Panc1 (cell line): ENCODE results near the gene ADGRL3.

Experiments used
- CTCF ChIP-seq: fragments of 450-650 bp; IDR thresholded peaks from 2 replicates; pipeline ENCODE4 v1.5.1; 2017; ENCODE audit warnings: mild to moderate bottlenecking
- POLR2AphosphoS5 ChIP-seq: IDR thresholded peaks from 2 replicates; pipeline ENCODE4 v1.6.1; 2012; ENCODE audit warnings: mild to moderate bottlenecking, low read depth, low read length, moderate library complexity
- REST ChIP-seq, 2 experiments: IDR thresholded peaks; 2 replicates each; pipeline ENCODE4 v1.6.1; 2011 to 2012; ENCODE audit warnings: low read depth in 2 of 2, control low read depth in 1 of 2, low read length in 1 of 2, mild to moderate bottlenecking in 1 of 2, moderate library complexity in 1 of 2; ENCODE audit not compliant: insufficient read depth in 1 of 2

GRCh38 chr4:62117886-62118285 is 917.8 kb downstream of the ADGRL3 start:
- TF ChIP-seq CTCF (no peak), POLR2AphosphoS5 (no peak), REST (IDR thresholded peaks at IDR 0.05; ENCODE audit: insufficient read depth in 1 of 2, low read depth in 2 of 2, low read length in 1 of 2) (no peak)
